ENCODE measurements around the gene CPLANE2. TPM values are rescaled to one million over a fixed set of nuclear protein-coding genes. Genes with fewer than 3 reads are reported as not detected.

CPLANE2 gene
- total and polyA plus RNA-seq, 2 donors: 4.0 to 4.2 TPM

DNA sequence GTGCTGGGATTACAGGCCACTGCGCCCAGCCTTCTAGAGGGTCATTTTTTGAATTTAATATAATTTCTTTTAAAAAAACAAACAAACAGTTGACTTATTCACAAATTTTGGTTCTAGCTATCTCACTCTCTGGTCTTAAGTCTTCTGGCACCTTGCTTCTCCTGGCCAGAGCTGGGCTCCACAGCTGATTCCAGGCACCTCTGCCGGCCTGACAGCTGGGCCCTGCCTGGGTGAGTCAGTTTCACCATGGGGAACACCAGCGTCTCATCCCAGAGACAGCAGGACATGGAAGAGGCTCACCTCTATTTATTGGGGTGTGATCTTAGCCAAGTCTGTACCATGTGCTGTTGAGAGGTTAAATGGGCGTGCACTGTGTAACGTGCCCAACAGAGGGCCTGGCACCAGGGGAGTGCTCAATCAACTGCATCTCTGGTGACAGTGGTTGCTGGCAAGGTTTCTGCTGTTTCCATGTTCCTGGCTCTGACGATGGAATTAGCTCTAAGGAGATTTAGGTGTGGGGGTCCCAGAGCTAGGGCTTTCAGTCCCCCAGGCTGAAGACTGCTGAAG is 956 bp downstream of the CPLANE2 start:
- DNase-seq (ENCODE audit: low read depth in 6 of 9, low spot score in 9 of 9): peak in 6 of 9 donors; percentile 32 to 73 (median 41)
- H3K27ac ChIP-seq (ENCODE audit: low read depth in 1 of 2, low read length in 1 of 2): peak overlapping the region; percentile 38 to 51
- 41% methylated on average over 6 of the region's 6 CpGs for WGBS
- H3K9me3 ChIP-seq (ENCODE audit: control insufficient read depth in 2 of 2, insufficient read depth in 1 of 2, low read length in 1 of 2): no peaks in the 10 kb centered on the region
- H3K4me3 ChIP-seq (ENCODE audit: low read length in 2 of 2): peak overlapping the region; percentile 51 to 65
- H3K27me3 ChIP-seq (ENCODE audit: control insufficient read depth in 2 of 2, insufficient read depth in 1 of 2, low read length in 1 of 2): no peaks in the 10 kb centered on the region
- H3K4me1 ChIP-seq (ENCODE audit: control insufficient read depth in 2 of 2, insufficient read depth in 2 of 2, low read length in 2 of 2): peaks cover 6 to 19% of the 10 kb centered on the region in 2 donors
- H3K36me3 ChIP-seq (ENCODE audit: control insufficient read depth in 2 of 2, insufficient read depth in 2 of 2, low read length in 1 of 2): peaks cover 0 to 4% of the 10 kb centered on the region in 2 donors

DNA sequence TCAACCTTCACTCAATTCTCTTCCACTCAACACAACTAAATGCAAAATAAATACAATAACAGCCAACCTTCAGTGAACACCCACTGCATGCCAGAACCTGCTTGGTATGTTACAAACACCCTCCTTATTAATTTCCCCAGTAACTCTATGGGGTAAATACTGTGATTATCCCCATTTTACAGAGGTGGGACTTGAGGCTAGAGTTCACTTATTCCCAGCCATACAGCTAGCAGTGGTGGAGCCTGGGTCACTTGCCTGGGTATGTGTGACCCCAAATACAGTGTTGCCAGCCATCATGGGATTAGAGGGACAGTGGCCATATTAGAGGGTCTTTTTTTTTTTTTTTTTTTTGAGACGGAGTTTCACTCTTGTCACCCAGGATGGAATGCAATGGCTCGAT is 1.6 kb downstream of the CPLANE2 start:
- Histone ChIP-seq H3K36me3 (ENCODE audit: control insufficient read depth in 2 of 2, insufficient read depth in 2 of 2, low read length in 1 of 2) (peaks cover 0 to 4% of the 10 kb centered on the region in 2 donors), H3K9me3 (ENCODE audit: control insufficient read depth in 2 of 2, insufficient read depth in 1 of 2, low read length in 1 of 2) (no peaks in the 10 kb centered on the region), H3K4me1 (ENCODE audit: control insufficient read depth in 2 of 2, insufficient read depth in 2 of 2, low read length in 2 of 2) (peaks cover 6 to 19% of the 10 kb centered on the region in 2 donors), H3K4me3 (ENCODE audit: low read length in 2 of 2) (no peak overlapping the region), H3K27ac (ENCODE audit: low read depth in 1 of 2, low read length in 1 of 2) (no peak overlapping the region), H3K27me3 (ENCODE audit: control insufficient read depth in 2 of 2, insufficient read depth in 1 of 2, low read length in 1 of 2) (no peaks in the 10 kb centered on the region)
- DNase-seq (ENCODE audit: low read depth in 6 of 9, low spot score in 9 of 9): no peak
- 98% methylated on average over 2 of the region's 2 CpGs for WGBS

- Histone ChIP-seq H3K36me3 (ENCODE audit: control insufficient read depth in 2 of 2, insufficient read depth in 2 of 2, low read length in 1 of 2) (peaks cover 0 to 4% of the 10 kb centered on the region in 2 donors), H3K27ac (ENCODE audit: low read depth in 1 of 2, low read length in 1 of 2) (no peak overlapping the region), H3K4me1 (ENCODE audit: control insufficient read depth in 2 of 2, insufficient read depth in 2 of 2, low read length in 2 of 2) (peaks cover 6 to 19% of the 10 kb centered on the region in 2 donors), H3K9me3 (ENCODE audit: control insufficient read depth in 2 of 2, insufficient read depth in 1 of 2, low read length in 1 of 2) (no peaks in the 10 kb centered on the region), H3K4me3 (ENCODE audit: low read length in 2 of 2) (no peak overlapping the region), H3K27me3 (ENCODE audit: control insufficient read depth in 2 of 2, insufficient read depth in 1 of 2, low read length in 1 of 2) (peaks cover 3 to 17% of the 10 kb centered on the region in 2 donors)
- 99% methylated on average over 8 of the region's 8 CpGs for WGBS
- no peak for DNase-seq (ENCODE audit: low read depth in 6 of 9, low spot score in 9 of 9)
Measured at GRCh38 chr1:16233431-16233830, 3.6 kb downstream of the CPLANE2 start.

DNA sequence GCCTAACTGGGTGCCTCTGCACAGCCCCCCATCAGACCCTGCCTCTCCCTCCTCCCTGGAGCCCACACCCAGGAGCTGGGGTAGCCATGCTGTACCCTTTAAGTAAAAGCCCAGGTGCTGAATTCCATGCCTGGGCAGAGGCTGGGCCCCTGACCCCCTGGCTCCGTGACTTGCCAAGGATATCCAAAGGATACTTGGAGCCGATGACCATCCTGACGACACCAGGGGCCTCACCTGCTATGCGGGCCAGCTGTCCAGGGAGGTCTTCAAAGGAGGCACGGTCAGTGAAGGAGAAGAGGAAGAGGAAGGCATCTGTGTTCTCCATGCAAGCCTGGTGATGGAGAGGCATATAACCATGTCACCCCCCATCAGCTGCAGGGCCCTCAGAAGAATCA is 4.7 kb downstream of the CPLANE2 start:
- H3K36me3 ChIP-seq (ENCODE audit: control insufficient read depth in 2 of 2, insufficient read depth in 2 of 2, low read length in 1 of 2): peaks cover 0 to 4% of the 10 kb centered on the region in 2 donors
- no peak overlapping the region for H3K27ac ChIP-seq (ENCODE audit: low read depth in 1 of 2, low read length in 1 of 2)
- WGBS: 98% methylated on average over 5 of the region's 5 CpGs
- peaks cover 0 to 9% of the 10 kb centered on the region in 2 donors for H3K9me3 ChIP-seq (ENCODE audit: control insufficient read depth in 2 of 2, insufficient read depth in 1 of 2, low read length in 1 of 2)
- DNase-seq (ENCODE audit: low read depth in 6 of 9, low spot score in 9 of 9): no peak
- peaks cover 1 to 20% of the 10 kb centered on the region in 2 donors for H3K4me1 ChIP-seq (ENCODE audit: control insufficient read depth in 2 of 2, insufficient read depth in 2 of 2, low read length in 2 of 2)
- H3K4me3 ChIP-seq (ENCODE audit: low read length in 2 of 2): no peak overlapping the region
- H3K27me3 ChIP-seq (ENCODE audit: control insufficient read depth in 2 of 2, insufficient read depth in 1 of 2, low read length in 1 of 2): peaks cover 14 to 29% of the 10 kb centered on the region in 2 donors

DNA sequence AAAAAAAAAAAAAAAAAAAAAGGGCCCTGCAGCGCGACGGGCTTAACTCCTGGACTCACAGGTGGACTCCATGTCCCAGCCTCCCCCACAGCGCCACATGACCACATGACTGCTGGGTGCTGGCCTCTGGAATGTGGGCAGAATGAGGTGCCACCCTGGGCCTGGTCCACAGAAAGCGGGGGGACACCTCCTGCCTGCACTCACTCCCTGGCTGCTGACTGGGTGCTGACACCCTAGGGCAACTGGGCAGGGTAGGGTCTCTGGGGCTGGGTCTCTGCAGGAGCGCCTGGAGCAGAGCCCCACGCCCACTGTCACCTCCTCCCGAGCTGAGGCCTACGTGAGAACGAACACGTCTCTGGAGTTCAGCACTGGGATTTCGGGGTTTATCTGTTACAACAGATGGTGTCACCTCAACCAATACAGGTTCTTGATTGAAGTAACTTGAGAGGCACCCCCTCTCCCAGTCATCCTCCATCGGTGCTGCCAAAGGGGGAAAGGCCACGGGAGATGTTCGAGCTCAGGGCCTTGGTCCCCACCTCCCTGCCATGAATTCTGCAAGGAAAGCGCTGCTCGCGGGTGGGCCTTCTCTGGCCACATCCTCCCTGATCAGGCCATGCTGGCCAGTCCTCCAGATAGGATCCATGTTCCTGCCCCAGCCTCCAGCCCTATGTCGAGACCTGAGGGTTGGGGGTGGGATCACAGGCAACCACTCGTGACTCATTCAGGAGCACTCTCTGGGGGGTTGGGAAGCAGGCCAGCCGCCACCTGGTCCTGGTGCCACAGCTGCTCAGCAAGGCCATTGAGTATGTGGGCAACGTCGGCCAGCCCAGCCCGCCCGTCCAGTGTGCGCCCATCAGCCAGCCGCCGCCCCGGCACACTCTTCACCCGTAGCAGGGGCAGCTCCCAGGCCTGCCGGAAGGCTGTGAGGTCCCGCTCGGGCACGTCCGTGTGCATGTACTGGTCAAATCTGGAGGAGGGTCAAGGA is 5.4 kb downstream of the CPLANE2 start:
- Histone ChIP-seq H3K4me1 (ENCODE audit: control insufficient read depth in 2 of 2, insufficient read depth in 2 of 2, low read length in 2 of 2) (peaks cover 0 to 17% of the 10 kb centered on the region in 2 donors), H3K36me3 (ENCODE audit: control insufficient read depth in 2 of 2, insufficient read depth in 2 of 2, low read length in 1 of 2) (peaks cover 0 to 4% of the 10 kb centered on the region in 2 donors), H3K27me3 (ENCODE audit: control insufficient read depth in 2 of 2, insufficient read depth in 1 of 2, low read length in 1 of 2) (peaks cover 21 to 36% of the 10 kb centered on the region in 2 donors), H3K27ac (ENCODE audit: low read depth in 1 of 2, low read length in 1 of 2) (no peak overlapping the region), H3K4me3 (ENCODE audit: low read length in 2 of 2) (no peak overlapping the region), H3K9me3 (ENCODE audit: control insufficient read depth in 2 of 2, insufficient read depth in 1 of 2, low read length in 1 of 2) (peaks cover 5 to 16% of the 10 kb centered on the region in 2 donors)
- 97% methylated on average over 35 of the region's 35 CpGs for WGBS
- DNase-seq (ENCODE audit: low read depth in 6 of 9, low spot score in 9 of 9): no peak

DNA sequence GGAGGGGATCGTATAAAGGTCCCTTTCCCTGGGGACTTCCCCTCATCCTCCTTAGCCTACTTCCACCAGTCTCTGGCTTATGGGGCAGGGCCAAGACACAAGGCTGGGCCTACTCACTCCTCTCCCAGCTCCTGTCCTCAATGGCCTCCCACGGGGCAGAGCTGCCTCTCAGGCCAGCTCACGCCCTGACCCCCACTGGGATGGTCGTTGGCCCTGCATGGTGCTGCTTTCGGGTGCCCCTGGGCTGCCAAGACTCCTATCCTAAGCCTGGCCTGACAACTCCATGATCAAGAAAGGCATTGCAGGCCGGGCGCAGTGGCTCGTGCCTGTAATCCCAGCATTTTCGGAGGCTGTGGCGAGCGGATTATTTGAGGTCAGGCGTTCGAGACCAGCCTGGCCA is 6.2 kb downstream of the CPLANE2 start:
- H3K4me3 ChIP-seq (ENCODE audit: low read length in 2 of 2): no peak overlapping the region
- 97% methylated on average over 13 of the region's 13 CpGs for WGBS

DNA sequence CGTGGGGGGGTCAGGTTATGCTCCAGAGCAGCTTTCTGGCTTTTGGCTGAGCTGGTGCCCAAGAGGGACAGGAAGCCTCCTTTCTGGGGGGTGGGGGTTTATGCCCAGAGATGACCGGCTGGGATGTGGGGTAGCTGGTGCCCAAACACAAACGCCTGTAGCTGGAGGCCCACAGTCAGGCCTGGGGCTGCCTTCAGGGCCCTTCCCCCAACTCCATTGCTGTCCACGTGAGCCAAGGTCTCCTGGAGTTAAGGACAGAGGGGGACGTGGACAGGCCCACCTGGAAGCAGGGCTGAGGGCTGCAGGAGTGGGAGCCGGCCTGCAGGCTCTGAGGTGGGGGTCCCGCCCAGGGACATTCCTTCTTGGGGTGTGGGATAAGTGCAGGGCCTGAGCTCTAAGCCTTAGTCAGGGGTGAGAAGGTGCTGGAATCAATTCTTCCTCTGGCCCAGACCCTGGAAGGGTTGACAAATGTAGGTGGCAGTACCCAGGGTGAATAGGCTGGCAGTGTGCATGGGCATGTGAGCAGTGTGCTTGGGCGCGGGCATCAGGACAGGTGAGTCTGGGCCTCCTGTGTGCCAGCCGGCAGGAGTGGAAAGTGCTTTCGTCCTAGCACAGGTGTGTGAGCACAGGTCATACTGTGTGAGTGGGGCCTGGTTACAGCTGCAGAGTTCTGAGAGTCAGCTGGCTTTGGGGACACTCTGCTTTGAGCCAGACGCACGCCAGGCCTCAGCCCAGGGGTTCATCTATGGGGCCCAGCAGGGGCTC is 6.8 kb downstream of the CPLANE2 start:
- Histone ChIP-seq H3K27ac (ENCODE audit: low read depth in 1 of 2, low read length in 1 of 2) (no peak overlapping the region), H3K4me1 (ENCODE audit: control insufficient read depth in 2 of 2, insufficient read depth in 2 of 2, low read length in 2 of 2) (peaks cover 0 to 12% of the 10 kb centered on the region in 2 donors), H3K27me3 (ENCODE audit: control insufficient read depth in 2 of 2, insufficient read depth in 1 of 2, low read length in 1 of 2) (peaks cover 32 to 50% of the 10 kb centered on the region in 2 donors), H3K4me3 (ENCODE audit: low read length in 2 of 2) (no peak overlapping the region), H3K36me3 (ENCODE audit: control insufficient read depth in 2 of 2, insufficient read depth in 2 of 2, low read length in 1 of 2) (peaks cover 0 to 4% of the 10 kb centered on the region in 2 donors), H3K9me3 (ENCODE audit: control insufficient read depth in 2 of 2, insufficient read depth in 1 of 2, low read length in 1 of 2) (peaks cover 14 to 23% of the 10 kb centered on the region in 2 donors)
- no peak for DNase-seq (ENCODE audit: low read depth in 6 of 9, low spot score in 9 of 9)
- WGBS: 88% methylated on average over 13 of the region's 13 CpGs

More for the DNA sequence above, 6.2 kb downstream of the CPLANE2 start:
- H3K4me1 ChIP-seq (ENCODE audit: control insufficient read depth in 2 of 2, insufficient read depth in 2 of 2, low read length in 2 of 2): peaks cover 0 to 12% of the 10 kb centered on the region in 2 donors
- H3K27me3 ChIP-seq (ENCODE audit: control insufficient read depth in 2 of 2, insufficient read depth in 1 of 2, low read length in 1 of 2): peaks cover 30 to 44% of the 10 kb centered on the region in 2 donors
- DNase-seq (ENCODE audit: low read depth in 6 of 9, low spot score in 9 of 9): no peak
- H3K9me3 ChIP-seq (ENCODE audit: control insufficient read depth in 2 of 2, insufficient read depth in 1 of 2, low read length in 1 of 2): peaks cover 14 to 23% of the 10 kb centered on the region in 2 donors
- H3K36me3 ChIP-seq (ENCODE audit: control insufficient read depth in 2 of 2, insufficient read depth in 2 of 2, low read length in 1 of 2): peaks cover 0 to 4% of the 10 kb centered on the region in 2 donors
- no peak overlapping the region for H3K27ac ChIP-seq (ENCODE audit: low read depth in 1 of 2, low read length in 1 of 2)

DNA sequence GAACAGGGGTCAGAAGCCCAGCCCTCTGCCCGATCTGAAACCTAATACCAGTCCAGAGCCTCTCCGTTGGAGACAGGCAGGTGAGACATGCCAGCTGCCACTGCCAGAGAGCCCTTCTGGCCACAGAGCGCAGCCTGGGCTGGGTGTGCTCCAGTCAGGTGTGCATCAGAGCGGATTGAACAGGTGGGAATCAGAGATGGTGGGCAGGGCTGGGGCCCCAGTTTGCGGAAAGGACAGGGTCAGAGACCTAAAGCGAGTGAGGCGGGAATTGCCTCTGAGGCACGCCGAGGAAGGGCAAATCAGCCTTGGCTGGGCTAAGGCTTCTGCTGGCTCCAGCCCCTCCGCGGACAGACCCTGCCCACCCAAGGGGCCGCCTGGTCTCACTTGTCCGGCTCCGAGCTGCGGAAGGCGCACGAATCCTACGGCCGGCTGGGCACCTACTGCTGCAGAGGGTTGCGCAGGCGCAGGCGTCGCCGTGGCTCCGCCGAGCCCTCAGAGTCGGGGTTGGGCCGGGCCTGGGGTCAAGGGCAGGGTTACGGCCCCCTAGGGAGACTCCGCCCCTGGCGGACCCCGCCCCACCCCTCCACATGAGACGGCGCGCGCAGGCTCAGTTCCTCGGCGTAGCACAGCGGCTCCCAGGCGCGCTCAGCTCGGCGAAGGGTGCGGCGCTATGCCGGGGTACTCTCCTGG is 10.3 kb downstream of the CPLANE2 start:
- WGBS: 41% methylated on average over 46 of the region's 46 CpGs
- Histone ChIP-seq H3K4me3 (ENCODE audit: low read length in 2 of 2) (no peak overlapping the region), H3K36me3 (ENCODE audit: control insufficient read depth in 2 of 2, insufficient read depth in 2 of 2, low read length in 1 of 2) (no peaks in the 10 kb centered on the region), H3K9me3 (ENCODE audit: control insufficient read depth in 2 of 2, insufficient read depth in 1 of 2, low read length in 1 of 2) (peaks cover 14 to 23% of the 10 kb centered on the region in 2 donors), H3K4me1 (ENCODE audit: control insufficient read depth in 2 of 2, insufficient read depth in 2 of 2, low read length in 2 of 2) (peaks cover 0 to 12% of the 10 kb centered on the region in 2 donors), H3K27ac (ENCODE audit: low read depth in 1 of 2, low read length in 1 of 2) (no peak overlapping the region), H3K27me3 (ENCODE audit: control insufficient read depth in 2 of 2, insufficient read depth in 1 of 2, low read length in 1 of 2) (peaks cover 35 to 60% of the 10 kb centered on the region in 2 donors)
- DNase-seq (ENCODE audit: low read depth in 6 of 9, low spot score in 9 of 9): no peak

Data from thymus (tissue), 11 donors.